Lung (tissue), 12 donors: ENCODE measurements around the gene ZXDC. TPM values are rescaled to one million over a fixed set of nuclear protein-coding genes. Genes with fewer than 3 reads are reported as not detected.

Experiments
- ATAC-seq: fragments of 200-7000 bp; cut with Tn5 transposase; one replicate; pipeline ENCODE4 v1.9.1; 2020; ENCODE audit warnings: moderate number of reproducible peaks; ENCODE audit not compliant: insufficient read depth, low FRiP score
- DNase-seq, 3 donors: peaks; one replicate each; pipeline ENCODE4 v3.0.0-alpha.2; 2013 to 2017
- H3K27ac ChIP-seq, 2 donors: one replicate each; pipeline ENCODE4 v1.5.1; 2013; ENCODE audit warnings: mild to moderate bottlenecking in 2 of 2, moderate library complexity in 2 of 2, control low read depth in 1 of 2, inconsistent platforms in 1 of 2, low read depth in 1 of 2, low read length in 1 of 2
- H3K27me3 ChIP-seq, 3 donors: one replicate each; pipeline ENCODE4 v1.5.1; 2013; ENCODE audit warnings: low read length in 2 of 3; ENCODE audit not compliant: control insufficient read depth in 3 of 3, insufficient read depth in 3 of 3
- H3K36me3 ChIP-seq, 4 donors: one replicate each; pipeline ENCODE4 v1.5.1; 2013; ENCODE audit warnings: low read length in 4 of 4, mild to moderate bottlenecking in 1 of 4, moderate library complexity in 1 of 4; ENCODE audit not compliant: control insufficient read depth in 4 of 4, insufficient read depth in 4 of 4
- H3K4me1 ChIP-seq, 5 donors: one replicate each; pipeline ENCODE4 v1.5.1; 2013; ENCODE audit warnings: low read length in 5 of 5, mild to moderate bottlenecking in 2 of 5, moderate library complexity in 1 of 5; ENCODE audit not compliant: control insufficient read depth in 5 of 5, insufficient read depth in 5 of 5
- H3K4me3 ChIP-seq: one replicate; pipeline ENCODE4 v1.5.1; 2013; ENCODE audit warnings: mild to moderate bottlenecking, control low read depth, moderate library complexity
- H3K9ac ChIP-seq, 2 donors: one replicate each; pipeline ENCODE4 v1.5.1; 2013; ENCODE audit warnings: low read length in 2 of 2, control low read depth in 1 of 2; ENCODE audit not compliant: insufficient read depth in 1 of 2
- H3K9me3 ChIP-seq, 4 donors: one replicate each; pipeline ENCODE4 v1.5.1; 2013; ENCODE audit warnings: low read length in 3 of 4, mild to moderate bottlenecking in 1 of 4, moderate library complexity in 1 of 4; ENCODE audit not compliant: control insufficient read depth in 4 of 4, insufficient read depth in 3 of 4
- CTCF ChIP-seq: IDR thresholded peaks from 2 replicates; pipeline ENCODE4 v1.5.1; 2012; ENCODE audit warnings: mild to moderate bottlenecking; ENCODE audit errors: control extremely low read depth, extremely low read depth
- WGBS, 2 donors: extraction: QIAGEN DNeasy Blood & Tissue Kit; methylation state at CpG; one replicate each; pipeline ENCODE4 v1.1.7; 2013; 5-methylcytosine and 5-hydroxymethylcytosine counted together
- polyA plus RNA-seq, 2 donors: library from polyadenylated mRNA; stranded (reverse); fragments of 200-250 nt; gene quantifications; one replicate each; pipeline ENCODE4 v1.2.1, GENCODE V29; 2013
- total RNA-seq, 2 donors: library from RNA; depleted of rRNA in 1 of 2; stranded (reverse); fragments of >200 nt in 1 of 2; gene quantifications; one replicate each; pipeline ENCODE4 v1.2.1, GENCODE V29; 2014 to 2021
- donor health status: control.
- donor health status: control.
- donor health status: Bipolar disorder and iron deficiency.
- donor health status: healthy.
- donor health status: DM: yes; HTN: yes; CAD: no.

ZXDC gene
- total and polyA plus RNA-seq, 4 donors = 12.9 to 49.5 (median 29.8) TPM

GRCh38 chr3:126484662-126485061 is 9.0 kb upstream of the ZXDC start:
- no peak overlapping the region for H3K4me3 ChIP-seq
- H3K9ac ChIP-seq = no peak overlapping the region
- no peaks in the 10 kb centered on the region for H3K36me3 ChIP-seq
- no peak for ATAC-seq
- no peaks in the 10 kb centered on the region for H3K27me3 ChIP-seq
- WGBS, 2 donors = 88 to 97% methylated on average over 3 of the region's 3 CpGs
- H3K27ac ChIP-seq = no peak overlapping the region
- no peaks in the 10 kb centered on the region for H3K9me3 ChIP-seq
- DNase-seq = no peak
- H3K4me1 ChIP-seq = peaks cover 0 to 16% (median 4%) of the 10 kb centered on the region in 5 donors
- TF ChIP-seq CTCF = no peak

GRCh38 chr3:126484148-126484547 is 8.5 kb upstream of the ZXDC start:
- H3K36me3 ChIP-seq = no peaks in the 10 kb centered on the region
- peaks cover 0 to 16% (median 4%) of the 10 kb centered on the region in 5 donors for H3K4me1 ChIP-seq
- DNase-seq (no peak), ATAC-seq (no peak)
- TF ChIP-seq CTCF = no peak
- H3K9me3 ChIP-seq = no peaks in the 10 kb centered on the region
- no peaks in the 10 kb centered on the region for H3K27me3 ChIP-seq
- no peak overlapping the region for H3K27ac ChIP-seq
- H3K9ac ChIP-seq = no peak overlapping the region
- H3K4me3 ChIP-seq = no peak overlapping the region
- 42 to 82% methylated on average over 3 of the region's 3 CpGs for WGBS, 2 donors

- no peaks in the 10 kb centered on the region for H3K27me3 ChIP-seq
- no peak overlapping the region for H3K27ac ChIP-seq
- WGBS, 2 donors = 92 to 96% methylated on average over 14 of the region's 14 CpGs
- H3K4me3 ChIP-seq = no peak overlapping the region
- H3K9me3 ChIP-seq = no peaks in the 10 kb centered on the region
- peaks cover 0 to 16% (median 4%) of the 10 kb centered on the region in 5 donors for H3K4me1 ChIP-seq
- ATAC-seq (no peak), DNase-seq (no peak)
- no peak overlapping the region for H3K9ac ChIP-seq
- H3K36me3 ChIP-seq = no peaks in the 10 kb centered on the region
- no peak for TF ChIP-seq CTCF
Observed at GRCh38 chr3:126483321-126483761, 7.7 kb upstream of the ZXDC start.

DNA sequence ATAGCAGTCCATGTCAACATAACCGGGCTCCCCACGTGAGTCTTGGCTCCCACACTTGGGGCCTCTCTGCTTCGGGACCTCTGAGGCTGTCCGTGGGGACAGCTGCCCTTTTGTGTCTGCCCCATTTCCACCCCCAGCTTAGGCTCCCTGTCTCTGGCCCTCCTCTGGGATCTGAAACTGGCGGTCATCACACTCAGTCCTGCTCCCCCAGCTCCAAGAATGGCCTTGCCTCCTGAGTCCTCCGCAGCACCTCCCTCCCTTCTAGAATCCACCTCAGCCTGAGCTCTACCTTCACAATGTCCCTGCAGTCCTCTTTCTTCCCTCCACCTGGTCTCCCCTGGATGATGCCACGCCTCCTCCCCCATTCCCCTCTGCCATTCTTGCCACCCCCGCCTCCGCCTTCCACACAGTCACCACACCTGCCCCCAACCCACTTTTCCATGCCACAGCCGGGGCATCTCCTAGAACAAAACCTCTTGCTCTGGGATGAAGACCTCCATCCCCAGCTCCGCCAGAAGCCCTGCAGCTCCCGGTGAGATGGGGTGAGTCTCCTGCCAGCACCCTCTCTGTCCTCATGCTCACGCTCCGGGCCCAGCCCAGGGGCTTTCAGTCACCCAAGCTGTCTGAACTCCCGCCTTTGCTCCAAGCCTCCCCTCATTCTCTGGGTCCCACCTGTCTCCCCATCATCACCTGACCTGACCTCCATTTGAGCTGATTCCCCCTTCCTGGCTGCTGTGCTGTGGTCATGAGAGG is 7.0 kb upstream of the ZXDC start:
- no peaks in the 10 kb centered on the region for H3K27me3 ChIP-seq
- no peak for DNase-seq
- ATAC-seq = no peak

More for the DNA sequence above, 7.0 kb upstream of the ZXDC start:
- peaks cover 0 to 16% (median 4%) of the 10 kb centered on the region in 5 donors for H3K4me1 ChIP-seq
- H3K4me3 ChIP-seq = no peak overlapping the region
- H3K36me3 ChIP-seq = no peaks in the 10 kb centered on the region
- no peak overlapping the region for H3K27ac ChIP-seq
- WGBS, 2 donors = 95% methylated on average over 15 of the region's 15 CpGs
- no peak overlapping the region for H3K9ac ChIP-seq
- H3K9me3 ChIP-seq = no peaks in the 10 kb centered on the region
- no peak for TF ChIP-seq CTCF
